HL-60 (cell line): ENCODE results near the gene DOHH.

ENCODE experiments used
- DNase-seq, 2 experiments: peaks; one replicate each; pipeline ENCODE4 v3.0.0-alpha.2; 2010 to 2020; ENCODE audit warnings: low read depth in 1 of 2, low spot score in 1 of 2
- H3K27ac ChIP-seq: fragments of 250-450 bp; sonication (Bioruptor Pico); replicated peaks from 2 replicates; pipeline ENCODE4 v1.5.1; 2020; ENCODE audit warnings: mild to moderate bottlenecking, moderate library complexity
- H3K27me3 ChIP-seq: fragments of 250-450 bp; sonication (Bioruptor Pico); 2 replicates; pipeline ENCODE4 v1.5.1; 2021; ENCODE audit warnings: mild to moderate bottlenecking, moderate library complexity; ENCODE audit not compliant: insufficient read depth, poor library complexity, severe bottlenecking
- H3K4me3 ChIP-seq: replicated peaks from 2 replicates; pipeline ENCODE4 v1.5.1; 2011; ENCODE audit warnings: mild to moderate bottlenecking, control low read depth, low read length; ENCODE audit not compliant: insufficient read depth
- CTCF ChIP-seq: IDR thresholded peaks from one replicate; pipeline ENCODE4 v1.5.1; 2011; ENCODE audit warnings: low read length, control low read depth, inconsistent platforms; ENCODE audit not compliant: insufficient read depth
- GABPA ChIP-seq: IDR thresholded peaks from 2 replicates; pipeline ENCODE4 v1.6.1; 2012; ENCODE audit warnings: low read depth
- POLR2AphosphoS5 ChIP-seq: IDR thresholded peaks from 2 replicates; pipeline ENCODE4 v1.6.1; 2012; ENCODE audit warnings: low read depth
- SPI1 ChIP-seq: IDR thresholded peaks from 2 replicates; pipeline ENCODE4 v1.6.1; 2012; ENCODE audit warnings: low read depth, mild to moderate bottlenecking, borderline replicate concordance
- TF ChIP-seq, protein P1 (sequence below): IDR thresholded peaks from 2 replicates; pipeline ENCODE4 v1.6.1; 2012; ENCODE audit warnings: low read depth; ENCODE audit not compliant: insufficient replicate concordance

DOHH gene

DNA sequence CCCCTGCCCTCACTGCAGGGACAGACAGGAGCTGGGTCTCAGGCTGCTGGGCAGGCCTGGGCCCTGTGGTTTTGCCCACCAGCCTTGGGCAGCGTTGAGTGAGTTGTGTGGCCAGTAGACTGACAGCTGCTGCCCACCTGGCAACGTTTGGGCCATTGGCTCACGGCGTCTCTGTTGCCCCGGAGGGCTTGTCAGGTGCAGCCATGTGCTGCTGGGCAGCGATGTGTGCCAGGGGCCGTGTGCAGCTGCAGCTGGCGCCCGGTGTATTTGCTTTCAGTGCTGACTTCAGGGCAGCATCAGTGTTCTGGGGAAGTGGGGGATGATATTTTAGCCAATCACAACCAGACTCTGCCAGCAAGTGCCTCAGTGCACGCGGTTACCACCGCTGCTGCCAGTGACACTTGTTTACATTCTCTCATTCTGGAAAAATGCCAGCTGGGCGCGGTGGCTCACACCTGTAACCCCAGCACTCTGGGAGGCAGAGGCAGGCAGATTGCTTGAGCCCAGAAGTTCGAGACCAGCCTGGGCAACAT lies 16.3 kb upstream of the DOHH start:
- TF ChIP-seq POLR2AphosphoS5 (no peak), GABPA (no peak), SPI1 (no peak), CTCF (no peak)
- TF ChIP-seq, protein P1, sequence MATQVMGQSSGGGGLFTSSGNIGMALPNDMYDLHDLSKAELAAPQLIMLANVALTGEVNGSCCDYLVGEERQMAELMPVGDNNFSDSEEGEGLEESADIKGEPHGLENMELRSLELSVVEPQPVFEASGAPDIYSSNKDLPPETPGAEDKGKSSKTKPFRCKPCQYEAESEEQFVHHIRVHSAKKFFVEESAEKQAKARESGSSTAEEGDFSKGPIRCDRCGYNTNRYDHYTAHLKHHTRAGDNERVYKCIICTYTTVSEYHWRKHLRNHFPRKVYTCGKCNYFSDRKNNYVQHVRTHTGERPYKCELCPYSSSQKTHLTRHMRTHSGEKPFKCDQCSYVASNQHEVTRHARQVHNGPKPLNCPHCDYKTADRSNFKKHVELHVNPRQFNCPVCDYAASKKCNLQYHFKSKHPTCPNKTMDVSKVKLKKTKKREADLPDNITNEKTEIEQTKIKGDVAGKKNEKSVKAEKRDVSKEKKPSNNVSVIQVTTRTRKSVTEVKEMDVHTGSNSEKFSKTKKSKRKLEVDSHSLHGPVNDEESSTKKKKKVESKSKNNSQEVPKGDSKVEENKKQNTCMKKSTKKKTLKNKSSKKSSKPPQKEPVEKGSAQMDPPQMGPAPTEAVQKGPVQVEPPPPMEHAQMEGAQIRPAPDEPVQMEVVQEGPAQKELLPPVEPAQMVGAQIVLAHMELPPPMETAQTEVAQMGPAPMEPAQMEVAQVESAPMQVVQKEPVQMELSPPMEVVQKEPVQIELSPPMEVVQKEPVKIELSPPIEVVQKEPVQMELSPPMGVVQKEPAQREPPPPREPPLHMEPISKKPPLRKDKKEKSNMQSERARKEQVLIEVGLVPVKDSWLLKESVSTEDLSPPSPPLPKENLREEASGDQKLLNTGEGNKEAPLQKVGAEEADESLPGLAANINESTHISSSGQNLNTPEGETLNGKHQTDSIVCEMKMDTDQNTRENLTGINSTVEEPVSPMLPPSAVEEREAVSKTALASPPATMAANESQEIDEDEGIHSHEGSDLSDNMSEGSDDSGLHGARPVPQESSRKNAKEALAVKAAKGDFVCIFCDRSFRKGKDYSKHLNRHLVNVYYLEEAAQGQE = no peak
- no peak overlapping the region for H3K27ac ChIP-seq
- DNase-seq = no peak

DNA sequence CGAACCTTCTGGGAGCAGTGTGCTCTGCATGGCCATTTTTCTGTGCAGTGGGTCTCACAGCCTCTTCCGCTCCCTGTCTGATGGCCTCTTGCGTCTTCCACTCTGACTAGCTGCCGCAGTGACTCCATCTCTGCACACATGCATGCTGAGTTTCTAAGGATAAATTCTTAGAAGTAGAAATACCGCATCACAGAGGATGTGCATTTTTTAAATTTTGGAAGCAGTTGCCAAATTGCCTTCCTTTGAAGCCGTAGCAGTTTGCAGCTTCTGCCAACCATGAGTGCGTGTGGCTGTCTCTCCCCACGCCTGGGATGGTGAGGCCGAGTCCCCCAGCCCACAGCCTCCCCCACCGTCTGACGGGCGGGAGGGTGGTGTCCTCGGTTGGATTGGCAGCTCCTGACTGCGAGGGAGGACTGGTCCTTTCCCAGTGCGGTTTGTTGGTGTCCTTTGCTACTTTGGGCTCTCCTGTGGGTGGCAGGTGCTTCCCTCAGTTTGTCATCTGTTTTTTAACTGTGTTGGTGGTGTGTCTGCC lies 15.5 kb upstream of the DOHH start:
- TF ChIP-seq, protein P1 = no peak
- no peak for TF ChIP-seq SPI1
- no peak for TF ChIP-seq POLR2AphosphoS5
- TF ChIP-seq CTCF = no peak
- TF ChIP-seq GABPA = no peak
- no peak overlapping the region for H3K27ac ChIP-seq
- no peak overlapping the region for H3K4me3 ChIP-seq
- no peaks in the 10 kb centered on the region for H3K27me3 ChIP-seq
- no peak for DNase-seq

More for the DNA sequence above, 16.3 kb upstream of the DOHH start:
- no peaks in the 10 kb centered on the region for H3K27me3 ChIP-seq
- H3K4me3 ChIP-seq = no peak overlapping the region

DNA sequence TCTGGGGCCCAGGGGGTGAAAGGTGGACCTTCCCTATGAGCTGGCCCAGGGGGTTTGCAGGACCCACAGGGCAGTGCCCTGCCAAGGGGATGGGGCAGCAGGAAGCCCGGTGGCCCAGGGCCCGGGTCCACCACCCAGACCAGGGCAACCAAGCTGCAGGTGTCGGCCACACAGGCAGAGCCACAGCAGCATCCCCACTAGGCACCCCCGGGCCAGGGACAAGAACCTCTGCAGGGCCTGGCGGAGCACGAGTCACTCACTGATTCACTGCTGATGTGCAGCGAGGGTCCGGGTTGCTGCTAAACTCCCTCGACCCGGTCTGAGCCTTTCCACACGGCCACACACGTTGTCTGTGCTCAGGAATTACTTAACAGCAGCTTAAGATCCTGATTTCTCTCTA lies 14.5 kb upstream of the DOHH start:
- Histone ChIP-seq H3K27me3 (no peaks in the 10 kb centered on the region), H3K27ac (no peak overlapping the region), H3K4me3 (no peak overlapping the region)
- no peak for DNase-seq
- TF ChIP-seq, protein P1 = no peak
- TF ChIP-seq SPI1 (no peak), GABPA (no peak), POLR2AphosphoS5 (no peak), CTCF (no peak)
